IMR-90 (cell line): ENCODE results near the gene KDM5A. TPM values are rescaled to one million over a fixed set of nuclear protein-coding genes. Genes with fewer than 3 reads are reported as not detected.

Experiments used
- ATAC-seq: fragments of 200-7000 bp; cut with Tn5 transposase; 2 replicates; pipeline ENCODE4 v1.9.1; 2020; ENCODE audit warnings: low read depth, mild to moderate bottlenecking, moderate library complexity
- BruUV-seq: library from RNA; stranded (reverse); fragments of 400-500 nt; replicated peaks from 2 replicates; lab custom pipeline; 2021; lab: Mats Ljungman, UMichigan
- CTCF ChIA-PET: fragments of 300-600 bp; formaldehyde crosslinking; extraction: SDS; loops from one replicate; lab custom pipeline; 2021; ENCODE audit warnings: antibody characterized with exemption; lab: Yijun Ruan, JAX
- POLR2A ChIA-PET: fragments of 300-600 bp; sonication (Branson Sonifier 250); formaldehyde crosslinking; loops from one replicate; lab custom pipeline; 2022; ENCODE audit warnings: antibody characterized with exemption; ENCODE audit not compliant: unreplicated experiment; lab: Charles Lee
- DNase-seq: peaks from one replicate; pipeline ENCODE4 v3.0.0; 2013
- H2AFZ ChIP-seq: replicated peaks from 2 replicates; pipeline ENCODE3; 2013; ENCODE audit warnings: low read length, mild to moderate bottlenecking; ENCODE audit not compliant: poor library complexity
- H2AK5ac ChIP-seq: 2 replicates; pipeline ENCODE4 v1.6.1; 2013; ENCODE audit warnings: low read depth, low read length, inconsistent platforms
- H2AK9ac ChIP-seq: replicated peaks from 2 replicates; pipeline ENCODE3; 2013; ENCODE audit warnings: mild to moderate bottlenecking, low read depth, low read length, moderate library complexity; ENCODE audit not compliant: poor library complexity
- H2BK120ac ChIP-seq: 2 replicates; pipeline ENCODE4 v1.6.1; 2013; ENCODE audit warnings: low read depth, low read length, inconsistent platforms
- H2BK15ac ChIP-seq: 3 replicates; pipeline ENCODE4 v1.6.1; 2013; ENCODE audit warnings: low read depth, low read length, inconsistent platforms
- H2BK20ac ChIP-seq: 2 replicates; pipeline ENCODE4 v1.6.1; 2013; ENCODE audit warnings: low read depth, mild to moderate bottlenecking, inconsistent platforms, low read length, moderate library complexity
- H2BK5ac ChIP-seq: 2 replicates; pipeline ENCODE4 v1.6.1; 2013; ENCODE audit warnings: mild to moderate bottlenecking, low read depth, low read length, inconsistent platforms; ENCODE audit not compliant: poor library complexity, severe bottlenecking
- H3K14ac ChIP-seq: replicated peaks from 2 replicates; pipeline ENCODE4 v1.6.1; 2013; ENCODE audit warnings: low read depth, low read length, inconsistent platforms
- H3K18ac ChIP-seq: 2 replicates; pipeline ENCODE4 v1.6.1; 2013; ENCODE audit warnings: low read depth, low read length, control low read depth
- H3K23ac ChIP-seq: 2 replicates; pipeline ENCODE4 v1.6.1; 2013; ENCODE audit warnings: low read depth, low read length, inconsistent platforms
- H3K27ac ChIP-seq: 2 replicates; pipeline ENCODE4 v1.5.1; 2013; ENCODE audit warnings: mild to moderate bottlenecking, control low read depth, low read length; ENCODE audit not compliant: insufficient read depth
- H3K27me3 ChIP-seq: 2 replicates; pipeline ENCODE4 v1.6.1; 2013; ENCODE audit warnings: low read length; ENCODE audit not compliant: control insufficient read depth, insufficient read depth
- H3K36me3 ChIP-seq: 2 replicates; pipeline ENCODE4 v1.6.1; 2013; ENCODE audit warnings: low read length, mixed read lengths; ENCODE audit not compliant: control insufficient read depth, insufficient read depth
- H3K4ac ChIP-seq: 2 replicates; pipeline ENCODE4 v1.6.1; 2013; ENCODE audit warnings: low read depth, low read length, inconsistent platforms
- H3K4me1 ChIP-seq: 2 replicates; pipeline ENCODE4 v1.6.1; 2013; ENCODE audit warnings: low read length, mixed read lengths; ENCODE audit not compliant: control insufficient read depth, insufficient read depth
- H3K4me2 ChIP-seq: 2 replicates; pipeline ENCODE4 v1.6.1; 2013; ENCODE audit warnings: low read depth, mild to moderate bottlenecking, control low read depth, low read length, moderate library complexity
- H3K4me3 ChIP-seq: 2 replicates; pipeline ENCODE4 v1.5.1; 2013; ENCODE audit warnings: low read depth, mild to moderate bottlenecking, control low read depth, low read length, moderate library complexity; ENCODE audit not compliant: insufficient read depth
- H3K56ac ChIP-seq: 2 replicates; pipeline ENCODE4 v1.6.1; 2013; ENCODE audit warnings: low read length, inconsistent platforms; ENCODE audit not compliant: insufficient read depth; ENCODE audit errors: extremely low read depth
- H3K79me1 ChIP-seq, 2 experiments: 2 replicates each; pipeline ENCODE4 v1.6.1; 2013; ENCODE audit warnings: low read length in 2 of 2, inconsistent platforms in 1 of 2, low read depth in 1 of 2
- H3K9ac ChIP-seq: 2 replicates; pipeline ENCODE4 v1.6.1; 2013; ENCODE audit warnings: low read depth, low read length, control low read depth
- H3K9me1 ChIP-seq: 2 replicates; pipeline ENCODE4 v1.6.1; 2013; ENCODE audit warnings: low read length, inconsistent platforms; ENCODE audit not compliant: insufficient read depth
- H3K9me3 ChIP-seq: 2 replicates; pipeline ENCODE4 v1.6.1; 2013; ENCODE audit warnings: low read length; ENCODE audit not compliant: control insufficient read depth, insufficient read depth
- H4K20me1 ChIP-seq: 2 replicates; pipeline ENCODE4 v1.6.1; 2013; ENCODE audit warnings: low read length, inconsistent platforms; ENCODE audit not compliant: insufficient read depth
- H4K5ac ChIP-seq: 2 replicates; pipeline ENCODE4 v1.6.1; 2013; ENCODE audit warnings: mild to moderate bottlenecking, low read depth, low read length, control low read depth
- H4K8ac ChIP-seq, 2 experiments: 2 replicates each; pipeline ENCODE4 v1.6.1; 2013; ENCODE audit warnings: low read depth in 2 of 2, low read length in 2 of 2, control low read depth in 1 of 2, inconsistent platforms in 1 of 2
- H4K91ac ChIP-seq: 2 replicates; pipeline ENCODE4 v1.6.1; 2013; ENCODE audit warnings: low read depth, low read length, inconsistent platforms; ENCODE audit not compliant: insufficient read depth
- CEBPB ChIP-seq: IDR thresholded peaks from 2 replicates; pipeline ENCODE4 v1.6.1; 2012; ENCODE audit warnings: low read depth, low read length, improper control_type of control experiment
- FOS ChIP-seq: fragments of 150-350 bp; IDR thresholded peaks from 2 replicates; pipeline ENCODE4 v1.6.1; 2016; ENCODE audit warnings: low read depth, low read length
- MAZ ChIP-seq: IDR thresholded peaks from 2 replicates; pipeline ENCODE4 v1.6.1; 2012; ENCODE audit warnings: low read depth, mild to moderate bottlenecking, low read length, improper control_type of control experiment, moderate library complexity, borderline replicate concordance
- RAD21 ChIP-seq: IDR thresholded peaks from 2 replicates; pipeline ENCODE4 v1.6.1; 2012; ENCODE audit warnings: low read length, improper control_type of control experiment
- RFX5 ChIP-seq: IDR thresholded peaks from 2 replicates; pipeline ENCODE4 v1.8.0; 2012; ENCODE audit warnings: low read depth, mild to moderate bottlenecking, low read length, moderate library complexity
- SMC3 ChIP-seq: fragments of 150-350 bp; IDR thresholded peaks from 2 replicates; pipeline ENCODE4 v1.6.1; 2016; ENCODE audit warnings: low read depth, mild to moderate bottlenecking, antibody characterized with exemption, low read length, moderate library complexity
- WGBS, 2 experiments: methylation state at CpG; one replicate each; pipeline versions ENCODE4 v1.1.5 to v1.1.7; 2013; ENCODE audit warnings: missing lambda C conversion rate in 2 of 2; ENCODE audit not compliant: insufficient read length in 1 of 2; ENCODE audit errors: extremely low coverage in 2 of 2; 5-methylcytosine and 5-hydroxymethylcytosine counted together
- dilution Hi-C: fragments of 300-500 bp; cut with HindIII; formaldehyde crosslinking; loops from one replicate; pipeline ENCODE4 v1.14.3; 2018; ENCODE audit warnings: low sequenced_read_pairs; ENCODE audit not compliant: unreplicated experiment
- in situ Hi-C: fragments of 300-500 bp; cut with MboI; formaldehyde crosslinking; loops from 3 replicates; pipeline ENCODE4 v1.14.3; 2019; ENCODE audit warnings: low sequenced_read_pairs, inconsistent platforms, mixed read lengths
- intact Hi-C: fragments of 100-400 bp; cut with micrococcal nuclease; formaldehyde crosslinking; loops from 2 replicates; pipeline ENCODE4 v1.10.0; 2022
- polyA plus RNA-seq, 3 experiments: library from polyadenylated mRNA; depleted of rRNA; stranded (reverse); fragments of >200 nt; gene quantifications; 2 replicates each; pipeline ENCODE4 v1.2.3, GENCODE V29; 2012; ENCODE audit warnings: low replicate concordance in 1 of 3
- total RNA-seq: library from RNA; depleted of rRNA; stranded (reverse); fragments of >200 nt; gene quantifications from 2 replicates; pipeline ENCODE4 v1.2.3, GENCODE V29; 2012
- TF ChIP-seq, protein P1 (sequence below): fragments of 150-350 bp; IDR thresholded peaks from 2 replicates; pipeline ENCODE4 v1.6.1; 2017; ENCODE audit warnings: mild to moderate bottlenecking, antibody characterized with exemption, low read length, low read depth
- TF ChIP-seq, protein P2 (sequence below): conservative IDR thresholded peaks from 2 replicates; pipeline ENCODE4 v1.5.1; 2012; ENCODE audit warnings: mild to moderate bottlenecking, low read depth, low read length, improper control_type of control experiment

Gene KDM5A
- total and polyA plus RNA-seq, 2 of the 4 experiments (the other 2 are of a cell fraction), result 7.9 to 95.9 TPM

DNA sequence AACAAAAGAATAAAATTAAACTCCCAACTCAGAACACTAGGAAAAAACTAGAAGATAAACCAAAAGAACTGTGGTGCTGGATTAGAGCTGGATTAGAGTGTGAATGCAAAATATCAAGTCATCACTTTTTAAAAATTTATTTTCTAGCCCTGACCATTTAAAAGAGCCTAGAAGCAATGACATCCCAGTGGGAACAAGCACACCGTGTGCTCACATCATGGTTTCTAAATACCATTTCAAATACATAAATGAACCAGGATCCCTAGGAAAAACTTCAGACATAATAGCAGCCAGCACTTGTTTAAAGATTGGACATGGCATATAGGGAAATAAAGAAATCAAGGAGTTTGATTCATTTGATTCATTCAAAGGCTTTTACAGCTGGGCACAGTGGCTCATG lies 30.0 kb downstream of the KDM5A start:
- BruUV-seq, result no TSS peak
- Histone ChIP-seq H3K56ac (no peak overlapping the region), H3K36me3 (peaks cover 41% of the 10 kb centered on the region), H2AFZ (no peak overlapping the region), H3K4me3 (no peak overlapping the region), H3K23ac (no peak overlapping the region), H2BK20ac (no peak overlapping the region), H2BK120ac (no peak overlapping the region), H4K8ac (no peak overlapping the region), H3K79me1 (peaks cover 16 to 34% of the 10 kb centered on the region in 2 experiments), H3K4me2 (no peak overlapping the region), H3K9me3 (peaks cover 4% of the 10 kb centered on the region; the same call in 1 of the 2 replicates), H4K5ac (no peak overlapping the region), H4K91ac (no peak overlapping the region), H3K18ac (no peak overlapping the region), H3K9me1 (peaks cover 4% of the 10 kb centered on the region; the same call in 1 of the 2 replicates), H4K20me1 (peaks cover 14% of the 10 kb centered on the region; the same call in 1 of the 2 replicates), H3K4ac (no peak overlapping the region), H3K4me1 (no peaks in the 10 kb centered on the region; the same call in 1 of the 2 replicates), H3K9ac (no peak overlapping the region), H2BK15ac (no peak overlapping the region), H2AK9ac (no peak overlapping the region), H2AK5ac (no peak overlapping the region), H3K27me3 (no peaks in the 10 kb centered on the region), H3K14ac (no peak overlapping the region), H2BK5ac (no peak overlapping the region), H3K27ac (no peak overlapping the region)
- TF ChIP-seq SMC3, result no peak
- TF ChIP-seq RAD21, result no peak
- no peak for TF ChIP-seq CEBPB
- TF ChIP-seq, protein P1, sequence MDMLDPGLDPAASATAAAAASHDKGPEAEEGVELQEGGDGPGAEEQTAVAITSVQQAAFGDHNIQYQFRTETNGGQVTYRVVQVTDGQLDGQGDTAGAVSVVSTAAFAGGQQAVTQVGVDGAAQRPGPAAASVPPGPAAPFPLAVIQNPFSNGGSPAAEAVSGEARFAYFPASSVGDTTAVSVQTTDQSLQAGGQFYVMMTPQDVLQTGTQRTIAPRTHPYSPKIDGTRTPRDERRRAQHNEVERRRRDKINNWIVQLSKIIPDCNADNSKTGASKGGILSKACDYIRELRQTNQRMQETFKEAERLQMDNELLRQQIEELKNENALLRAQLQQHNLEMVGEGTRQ, result no peak
- TF ChIP-seq RFX5, result no peak
- TF ChIP-seq, protein P2, sequence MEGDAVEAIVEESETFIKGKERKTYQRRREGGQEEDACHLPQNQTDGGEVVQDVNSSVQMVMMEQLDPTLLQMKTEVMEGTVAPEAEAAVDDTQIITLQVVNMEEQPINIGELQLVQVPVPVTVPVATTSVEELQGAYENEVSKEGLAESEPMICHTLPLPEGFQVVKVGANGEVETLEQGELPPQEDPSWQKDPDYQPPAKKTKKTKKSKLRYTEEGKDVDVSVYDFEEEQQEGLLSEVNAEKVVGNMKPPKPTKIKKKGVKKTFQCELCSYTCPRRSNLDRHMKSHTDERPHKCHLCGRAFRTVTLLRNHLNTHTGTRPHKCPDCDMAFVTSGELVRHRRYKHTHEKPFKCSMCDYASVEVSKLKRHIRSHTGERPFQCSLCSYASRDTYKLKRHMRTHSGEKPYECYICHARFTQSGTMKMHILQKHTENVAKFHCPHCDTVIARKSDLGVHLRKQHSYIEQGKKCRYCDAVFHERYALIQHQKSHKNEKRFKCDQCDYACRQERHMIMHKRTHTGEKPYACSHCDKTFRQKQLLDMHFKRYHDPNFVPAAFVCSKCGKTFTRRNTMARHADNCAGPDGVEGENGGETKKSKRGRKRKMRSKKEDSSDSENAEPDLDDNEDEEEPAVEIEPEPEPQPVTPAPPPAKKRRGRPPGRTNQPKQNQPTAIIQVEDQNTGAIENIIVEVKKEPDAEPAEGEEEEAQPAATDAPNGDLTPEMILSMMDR, result no peak
- TF ChIP-seq MAZ, result no peak
- no peak for TF ChIP-seq FOS
- dilution Hi-C loops (no loop called here), intact Hi-C loops (no loop called here), in situ Hi-C loops (no loop called here)
- ATAC-seq (no peak), DNase-seq (no peak)
- ChIA-PET POLR2A (no interaction called here), CTCF (no interaction called here)
- no CpG with 5 or more reads among the region's 1 CpG for WGBS, 2 experiments
